ENCODE results near the gene GRID1.

DNA sequence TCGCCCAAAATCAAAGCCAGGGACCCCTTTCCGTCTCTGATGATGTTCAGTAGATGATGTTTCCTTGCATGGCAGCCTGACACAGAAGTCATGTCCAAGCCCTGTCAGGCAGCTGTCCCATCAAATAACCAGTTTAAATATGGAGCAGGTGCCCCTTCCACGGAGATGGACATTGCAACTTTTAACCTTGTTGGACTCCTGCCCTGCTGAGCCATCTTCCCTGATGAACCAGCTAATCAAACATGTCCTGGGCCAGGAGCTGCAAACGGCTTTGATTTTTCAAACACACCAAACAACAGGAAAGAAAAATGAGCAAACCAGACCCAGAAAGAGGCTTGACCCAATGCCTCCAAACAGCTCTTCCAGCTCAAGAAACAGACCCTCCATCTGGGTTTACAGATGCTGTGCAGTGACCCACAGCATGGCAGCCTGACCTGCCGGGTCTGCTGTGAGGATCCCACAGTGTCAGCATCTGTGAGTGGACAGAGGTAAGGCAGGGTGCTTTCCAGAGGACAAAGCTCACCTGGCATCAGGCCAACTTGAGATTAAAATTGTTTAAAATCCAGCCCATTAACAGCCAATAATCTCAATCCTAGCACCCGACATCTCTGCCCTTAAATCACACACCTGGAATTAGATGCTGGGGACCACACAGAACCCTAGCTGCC lies 372.6 kb downstream of the GRID1 start:
- no peak for TF ChIP-seq EZH2 (IDR thresholded peaks at IDR 0.05; ENCODE audit: insufficient read depth, poor library complexity, severe bottlenecking)
- TF ChIP-seq EZH2phosphoT487 (IDR thresholded peaks at IDR 0.05; ENCODE audit: insufficient read depth, low read depth): no peak
